SU-DHL-6 (cell line): ENCODE data around the gene STRN3.
"Not testable (repeated sequence)": the region's sequence is repeated elsewhere in the genome, so short reads cannot be mapped to it uniquely, and the experiment has no call there.

Source experiments
- EZH2phosphoT487 ChIP-seq: fragments of 200-600 bp; sonication (generic), shearing (Covaris generic); conservative IDR thresholded peaks from 2 replicates; pipeline ENCODE4 v1.6.1; 2018; ENCODE audit warnings: mild to moderate bottlenecking, antibody characterized with exemption, low read length, moderate library complexity, mixed read lengths
- TF ChIP-seq, protein P1 (sequence below): fragments of 200-600 bp; sonication (generic); IDR thresholded peaks from one replicate; pipeline ENCODE4 v1.5.1; 2017; ENCODE audit warnings: antibody characterized with exemption, mild to moderate bottlenecking, low read length, moderate library complexity; ENCODE audit not compliant: insufficient read depth, poor library complexity, severe bottlenecking

DNA sequence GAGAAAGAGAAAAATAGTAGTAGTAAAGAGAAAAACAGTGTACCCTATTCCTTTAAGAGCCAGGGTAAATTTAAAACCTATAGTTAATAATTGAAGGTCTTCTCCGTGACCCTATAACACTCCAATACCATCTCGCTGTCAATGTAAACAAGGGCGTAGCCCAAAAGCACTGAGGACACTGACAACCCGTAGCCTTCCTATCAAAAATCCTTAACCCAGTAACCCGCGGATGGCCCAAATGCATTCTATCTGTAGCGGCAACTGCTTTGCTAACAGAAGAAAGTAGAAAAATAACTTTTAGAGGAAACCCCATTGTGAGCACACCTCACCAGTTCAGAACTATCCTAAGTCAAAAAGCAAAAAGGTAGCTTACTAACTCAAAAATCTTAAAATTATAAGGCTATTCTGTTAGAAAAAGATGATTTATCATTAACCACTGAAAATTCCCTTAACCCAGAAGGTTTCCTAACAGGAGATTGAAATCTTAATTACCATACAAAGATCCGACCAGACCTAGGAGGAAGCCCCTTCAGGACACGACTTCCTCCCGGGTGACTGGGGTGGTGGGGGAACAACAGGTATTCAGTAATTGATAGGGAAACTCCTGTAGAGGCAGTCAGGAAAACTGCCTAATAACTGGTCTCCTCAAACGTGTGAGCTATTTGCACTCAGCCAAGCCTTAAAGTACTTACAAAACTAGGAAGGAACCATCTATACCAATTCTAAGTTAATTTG is 58.6 kb downstream of the STRN3 start:
- TF ChIP-seq, protein P1, sequence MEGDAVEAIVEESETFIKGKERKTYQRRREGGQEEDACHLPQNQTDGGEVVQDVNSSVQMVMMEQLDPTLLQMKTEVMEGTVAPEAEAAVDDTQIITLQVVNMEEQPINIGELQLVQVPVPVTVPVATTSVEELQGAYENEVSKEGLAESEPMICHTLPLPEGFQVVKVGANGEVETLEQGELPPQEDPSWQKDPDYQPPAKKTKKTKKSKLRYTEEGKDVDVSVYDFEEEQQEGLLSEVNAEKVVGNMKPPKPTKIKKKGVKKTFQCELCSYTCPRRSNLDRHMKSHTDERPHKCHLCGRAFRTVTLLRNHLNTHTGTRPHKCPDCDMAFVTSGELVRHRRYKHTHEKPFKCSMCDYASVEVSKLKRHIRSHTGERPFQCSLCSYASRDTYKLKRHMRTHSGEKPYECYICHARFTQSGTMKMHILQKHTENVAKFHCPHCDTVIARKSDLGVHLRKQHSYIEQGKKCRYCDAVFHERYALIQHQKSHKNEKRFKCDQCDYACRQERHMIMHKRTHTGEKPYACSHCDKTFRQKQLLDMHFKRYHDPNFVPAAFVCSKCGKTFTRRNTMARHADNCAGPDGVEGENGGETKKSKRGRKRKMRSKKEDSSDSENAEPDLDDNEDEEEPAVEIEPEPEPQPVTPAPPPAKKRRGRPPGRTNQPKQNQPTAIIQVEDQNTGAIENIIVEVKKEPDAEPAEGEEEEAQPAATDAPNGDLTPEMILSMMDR: not testable (repeated sequence)
- not testable (repeated sequence) for TF ChIP-seq EZH2phosphoT487
